ENCODE measurements around the gene TXLNB.

- TF ChIP-seq CTCF (conservative IDR thresholded peaks at IDR 0.05; ENCODE audit: low read length) (no peak), EZH2phosphoT487 (IDR thresholded peaks at IDR 0.05; ENCODE audit: borderline replicate concordance, low read depth, low read length) (no peak)
These were observed 6.1 kb upstream of the TXLNB start for GRCh38 chr6:139297921-139298320.

Data from OCI-LY7 (cell line).